ENCODE measurements around the gene MTTP.

The MTTP gene

DNA sequence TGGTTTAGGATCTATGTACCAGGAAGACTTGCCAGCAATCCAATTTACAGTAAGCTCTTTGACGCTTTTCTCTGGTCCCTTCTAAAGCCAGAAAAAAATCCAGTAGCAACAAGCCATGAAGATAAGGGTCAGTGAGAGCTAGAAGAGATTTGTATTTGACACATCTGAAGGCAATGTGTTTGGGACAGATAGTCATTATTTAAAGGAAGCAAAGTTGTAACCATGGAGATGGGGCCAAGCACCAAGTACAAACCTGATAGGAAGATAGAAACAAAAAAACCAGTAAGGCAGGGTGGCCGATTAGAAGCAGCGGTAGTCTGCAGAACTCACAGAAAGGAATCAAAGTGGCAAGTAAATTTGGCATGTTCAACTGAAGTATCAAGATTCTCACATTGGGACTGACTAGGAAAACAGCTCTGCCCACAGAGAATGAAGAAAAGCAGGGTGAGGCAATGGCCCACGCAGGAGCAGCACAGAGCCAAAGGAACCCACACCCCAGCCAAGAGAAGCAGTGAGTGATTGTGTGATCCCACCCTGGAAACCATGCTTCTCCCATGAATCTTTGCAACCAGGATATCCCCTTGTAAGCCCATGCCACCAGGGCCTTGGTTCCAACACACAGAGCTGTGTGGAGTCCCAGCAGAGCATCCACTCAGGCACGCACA, 95.9 kb downstream of the MTTP start:
- DNase-seq: no peak
- TF ChIP-seq, protein P1, sequence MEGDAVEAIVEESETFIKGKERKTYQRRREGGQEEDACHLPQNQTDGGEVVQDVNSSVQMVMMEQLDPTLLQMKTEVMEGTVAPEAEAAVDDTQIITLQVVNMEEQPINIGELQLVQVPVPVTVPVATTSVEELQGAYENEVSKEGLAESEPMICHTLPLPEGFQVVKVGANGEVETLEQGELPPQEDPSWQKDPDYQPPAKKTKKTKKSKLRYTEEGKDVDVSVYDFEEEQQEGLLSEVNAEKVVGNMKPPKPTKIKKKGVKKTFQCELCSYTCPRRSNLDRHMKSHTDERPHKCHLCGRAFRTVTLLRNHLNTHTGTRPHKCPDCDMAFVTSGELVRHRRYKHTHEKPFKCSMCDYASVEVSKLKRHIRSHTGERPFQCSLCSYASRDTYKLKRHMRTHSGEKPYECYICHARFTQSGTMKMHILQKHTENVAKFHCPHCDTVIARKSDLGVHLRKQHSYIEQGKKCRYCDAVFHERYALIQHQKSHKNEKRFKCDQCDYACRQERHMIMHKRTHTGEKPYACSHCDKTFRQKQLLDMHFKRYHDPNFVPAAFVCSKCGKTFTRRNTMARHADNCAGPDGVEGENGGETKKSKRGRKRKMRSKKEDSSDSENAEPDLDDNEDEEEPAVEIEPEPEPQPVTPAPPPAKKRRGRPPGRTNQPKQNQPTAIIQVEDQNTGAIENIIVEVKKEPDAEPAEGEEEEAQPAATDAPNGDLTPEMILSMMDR (IDR thresholded peaks at IDR 0.05; ENCODE audit: low read depth, low read length): no peak
- Histone ChIP-seq H3K36me3 (no peaks in the 10 kb centered on the region), H3K4me3 (ENCODE audit: low read depth, low read length) (no peak overlapping the region), H3K9me3 (no peaks in the 10 kb centered on the region), H3K27me3 (no peaks in the 10 kb centered on the region), H3K4me1 (no peaks in the 10 kb centered on the region)
